ENCODE measurements around the gene TRAPPC11.

DNA sequence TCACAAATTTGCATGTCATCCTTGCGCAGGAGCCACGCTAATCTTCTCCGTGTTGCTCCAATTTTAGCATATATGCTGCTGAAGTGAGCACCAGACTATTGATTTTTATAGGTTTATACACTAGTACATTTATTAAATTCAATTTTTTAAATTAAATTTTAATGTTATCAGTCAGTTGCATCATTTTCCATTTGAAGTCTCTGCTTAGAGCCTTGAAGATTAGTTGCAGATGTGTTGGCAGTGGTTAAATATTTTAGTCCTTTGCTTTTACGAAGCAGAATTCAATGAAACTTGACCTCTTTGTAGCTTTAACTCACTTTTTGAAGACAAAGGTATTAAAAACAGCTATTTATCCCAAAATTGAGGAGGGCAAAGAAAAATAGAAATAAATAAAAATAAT is 16.5 kb downstream of the TRAPPC11 start:
- TF ChIP-seq TCF7L2 (IDR thresholded peaks at IDR 0.05; ENCODE audit: low read depth, low read length), result no peak
- TF ChIP-seq POLR2AphosphoS5 (IDR thresholded peaks at IDR 0.05; ENCODE audit: low read depth, low read length), result no peak
- TF ChIP-seq, protein P1, sequence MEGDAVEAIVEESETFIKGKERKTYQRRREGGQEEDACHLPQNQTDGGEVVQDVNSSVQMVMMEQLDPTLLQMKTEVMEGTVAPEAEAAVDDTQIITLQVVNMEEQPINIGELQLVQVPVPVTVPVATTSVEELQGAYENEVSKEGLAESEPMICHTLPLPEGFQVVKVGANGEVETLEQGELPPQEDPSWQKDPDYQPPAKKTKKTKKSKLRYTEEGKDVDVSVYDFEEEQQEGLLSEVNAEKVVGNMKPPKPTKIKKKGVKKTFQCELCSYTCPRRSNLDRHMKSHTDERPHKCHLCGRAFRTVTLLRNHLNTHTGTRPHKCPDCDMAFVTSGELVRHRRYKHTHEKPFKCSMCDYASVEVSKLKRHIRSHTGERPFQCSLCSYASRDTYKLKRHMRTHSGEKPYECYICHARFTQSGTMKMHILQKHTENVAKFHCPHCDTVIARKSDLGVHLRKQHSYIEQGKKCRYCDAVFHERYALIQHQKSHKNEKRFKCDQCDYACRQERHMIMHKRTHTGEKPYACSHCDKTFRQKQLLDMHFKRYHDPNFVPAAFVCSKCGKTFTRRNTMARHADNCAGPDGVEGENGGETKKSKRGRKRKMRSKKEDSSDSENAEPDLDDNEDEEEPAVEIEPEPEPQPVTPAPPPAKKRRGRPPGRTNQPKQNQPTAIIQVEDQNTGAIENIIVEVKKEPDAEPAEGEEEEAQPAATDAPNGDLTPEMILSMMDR (IDR thresholded peaks at IDR 0.05), result no peak
- TF ChIP-seq, protein P2, sequence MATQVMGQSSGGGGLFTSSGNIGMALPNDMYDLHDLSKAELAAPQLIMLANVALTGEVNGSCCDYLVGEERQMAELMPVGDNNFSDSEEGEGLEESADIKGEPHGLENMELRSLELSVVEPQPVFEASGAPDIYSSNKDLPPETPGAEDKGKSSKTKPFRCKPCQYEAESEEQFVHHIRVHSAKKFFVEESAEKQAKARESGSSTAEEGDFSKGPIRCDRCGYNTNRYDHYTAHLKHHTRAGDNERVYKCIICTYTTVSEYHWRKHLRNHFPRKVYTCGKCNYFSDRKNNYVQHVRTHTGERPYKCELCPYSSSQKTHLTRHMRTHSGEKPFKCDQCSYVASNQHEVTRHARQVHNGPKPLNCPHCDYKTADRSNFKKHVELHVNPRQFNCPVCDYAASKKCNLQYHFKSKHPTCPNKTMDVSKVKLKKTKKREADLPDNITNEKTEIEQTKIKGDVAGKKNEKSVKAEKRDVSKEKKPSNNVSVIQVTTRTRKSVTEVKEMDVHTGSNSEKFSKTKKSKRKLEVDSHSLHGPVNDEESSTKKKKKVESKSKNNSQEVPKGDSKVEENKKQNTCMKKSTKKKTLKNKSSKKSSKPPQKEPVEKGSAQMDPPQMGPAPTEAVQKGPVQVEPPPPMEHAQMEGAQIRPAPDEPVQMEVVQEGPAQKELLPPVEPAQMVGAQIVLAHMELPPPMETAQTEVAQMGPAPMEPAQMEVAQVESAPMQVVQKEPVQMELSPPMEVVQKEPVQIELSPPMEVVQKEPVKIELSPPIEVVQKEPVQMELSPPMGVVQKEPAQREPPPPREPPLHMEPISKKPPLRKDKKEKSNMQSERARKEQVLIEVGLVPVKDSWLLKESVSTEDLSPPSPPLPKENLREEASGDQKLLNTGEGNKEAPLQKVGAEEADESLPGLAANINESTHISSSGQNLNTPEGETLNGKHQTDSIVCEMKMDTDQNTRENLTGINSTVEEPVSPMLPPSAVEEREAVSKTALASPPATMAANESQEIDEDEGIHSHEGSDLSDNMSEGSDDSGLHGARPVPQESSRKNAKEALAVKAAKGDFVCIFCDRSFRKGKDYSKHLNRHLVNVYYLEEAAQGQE (IDR thresholded peaks at IDR 0.05; ENCODE audit: insufficient read depth in 1 of 2, low read depth in 2 of 2, low read length in 1 of 2), result no peak

Measured in Panc1 (cell line).